D721Med (cell line): ENCODE results near the gene FAT1.

Source experiments
- DNase-seq: peaks from one replicate; pipeline ENCODE4 v3.0.0; 2011; ENCODE audit warnings: low spot score; ENCODE audit not compliant: insufficient read length
- FAIRE-seq: peaks from 2 replicates; lab custom pipeline; 2011; peaks lifted over from hg19 to GRCh38; lab: Jason Lieb, UNC
- TF ChIP-seq, protein P1 (sequence below): IDR thresholded peaks from 2 replicates; pipeline ENCODE4 v1.5.1; 2012; ENCODE audit warnings: mild to moderate bottlenecking, control low read depth; ENCODE audit not compliant: insufficient read depth; ENCODE audit errors: missing control alignments

FAT1 gene

DNA sequence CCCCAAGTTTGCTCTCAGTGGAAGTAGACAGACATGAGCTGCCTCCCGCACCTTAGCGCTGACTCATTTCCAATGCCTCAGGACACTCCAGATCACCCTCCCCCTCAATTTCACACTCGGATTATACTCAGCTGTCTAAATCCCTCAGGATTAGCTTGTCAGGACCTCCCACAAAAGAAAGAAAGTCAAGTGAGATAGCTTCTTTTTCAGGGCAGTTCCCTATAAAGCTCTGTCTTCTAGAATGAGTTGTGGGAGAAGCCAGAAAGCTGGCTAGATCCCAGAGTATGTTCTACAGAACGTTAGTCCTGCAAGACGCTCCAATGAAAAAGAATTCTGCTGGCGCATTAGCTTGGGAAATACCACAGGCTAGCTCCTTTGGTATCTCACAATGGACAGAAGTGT lies 117.1 kb downstream of the FAT1 start:
- no peak for FAIRE-seq

DNA sequence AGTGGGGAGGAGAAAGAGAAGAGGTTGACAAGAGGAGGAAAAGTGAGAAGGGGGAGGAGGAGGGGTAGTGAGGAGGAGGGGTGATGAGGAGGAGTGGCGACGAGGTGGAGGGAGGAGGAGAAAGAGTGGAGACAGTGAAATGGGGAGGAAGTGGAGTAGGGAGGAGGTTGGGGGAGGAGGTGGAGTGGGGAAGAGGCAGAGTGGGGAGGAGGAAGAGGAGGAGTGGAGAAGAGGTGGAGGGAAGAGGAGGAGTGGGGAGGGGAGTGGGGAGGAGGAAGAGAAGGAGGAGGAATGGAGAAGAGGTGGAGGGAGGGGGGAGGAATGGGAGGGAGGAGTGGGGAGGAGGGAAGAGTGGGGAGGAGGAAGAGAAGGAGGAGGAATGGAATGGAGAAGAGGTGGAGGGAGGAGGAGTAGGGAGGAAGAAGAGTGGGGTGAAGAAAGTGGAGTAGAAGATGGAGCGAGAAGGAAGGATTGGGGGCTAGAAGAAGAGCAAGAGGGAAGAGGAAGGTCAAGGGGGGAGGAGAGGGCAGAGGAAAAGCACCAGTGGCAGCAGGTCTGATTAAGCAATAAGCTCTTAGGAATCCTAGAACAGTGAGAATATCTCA lies 118.3 kb downstream of the FAT1 start:
- no peak for FAIRE-seq
- no peak for DNase-seq
- TF ChIP-seq, protein P1, sequence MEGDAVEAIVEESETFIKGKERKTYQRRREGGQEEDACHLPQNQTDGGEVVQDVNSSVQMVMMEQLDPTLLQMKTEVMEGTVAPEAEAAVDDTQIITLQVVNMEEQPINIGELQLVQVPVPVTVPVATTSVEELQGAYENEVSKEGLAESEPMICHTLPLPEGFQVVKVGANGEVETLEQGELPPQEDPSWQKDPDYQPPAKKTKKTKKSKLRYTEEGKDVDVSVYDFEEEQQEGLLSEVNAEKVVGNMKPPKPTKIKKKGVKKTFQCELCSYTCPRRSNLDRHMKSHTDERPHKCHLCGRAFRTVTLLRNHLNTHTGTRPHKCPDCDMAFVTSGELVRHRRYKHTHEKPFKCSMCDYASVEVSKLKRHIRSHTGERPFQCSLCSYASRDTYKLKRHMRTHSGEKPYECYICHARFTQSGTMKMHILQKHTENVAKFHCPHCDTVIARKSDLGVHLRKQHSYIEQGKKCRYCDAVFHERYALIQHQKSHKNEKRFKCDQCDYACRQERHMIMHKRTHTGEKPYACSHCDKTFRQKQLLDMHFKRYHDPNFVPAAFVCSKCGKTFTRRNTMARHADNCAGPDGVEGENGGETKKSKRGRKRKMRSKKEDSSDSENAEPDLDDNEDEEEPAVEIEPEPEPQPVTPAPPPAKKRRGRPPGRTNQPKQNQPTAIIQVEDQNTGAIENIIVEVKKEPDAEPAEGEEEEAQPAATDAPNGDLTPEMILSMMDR: no peak

More for the DNA sequence above, 117.1 kb downstream of the FAT1 start:
- no peak for DNase-seq
- TF ChIP-seq, protein P1: no peak

DNA sequence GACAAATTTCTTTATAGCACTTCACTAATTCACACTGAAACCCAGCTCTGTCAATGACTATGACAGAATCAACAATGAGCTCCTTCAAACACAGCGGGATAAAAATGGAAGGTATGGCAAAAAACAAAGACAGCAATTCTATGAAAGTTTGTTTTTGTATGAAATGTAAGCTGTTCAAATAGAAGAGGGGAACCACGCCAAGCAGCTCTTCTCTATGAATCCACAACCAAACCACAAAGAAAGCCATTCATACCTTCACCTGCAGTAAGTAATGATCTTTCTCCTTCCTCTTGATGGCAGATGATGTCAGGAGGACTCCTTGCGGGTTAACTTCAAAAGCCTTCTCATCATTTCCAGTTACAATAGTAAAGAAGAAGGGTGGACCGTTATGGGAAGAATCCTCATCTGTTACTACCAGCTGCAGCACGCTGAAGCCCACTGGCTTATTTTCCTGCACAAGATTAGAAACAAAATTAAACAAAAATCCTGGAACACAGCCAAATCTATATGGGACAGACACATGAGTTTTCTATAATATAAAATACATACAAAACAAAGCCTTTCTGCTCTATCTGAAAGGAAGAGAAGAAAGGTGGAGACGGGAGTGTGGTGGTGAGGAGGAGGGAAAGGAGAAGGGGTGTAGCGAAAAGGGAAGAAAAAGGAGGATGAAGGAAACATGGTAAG lies 119.4 kb downstream of the FAT1 start:
- FAIRE-seq: no peak
- no peak for DNase-seq
- TF ChIP-seq, protein P1: no peak

DNA sequence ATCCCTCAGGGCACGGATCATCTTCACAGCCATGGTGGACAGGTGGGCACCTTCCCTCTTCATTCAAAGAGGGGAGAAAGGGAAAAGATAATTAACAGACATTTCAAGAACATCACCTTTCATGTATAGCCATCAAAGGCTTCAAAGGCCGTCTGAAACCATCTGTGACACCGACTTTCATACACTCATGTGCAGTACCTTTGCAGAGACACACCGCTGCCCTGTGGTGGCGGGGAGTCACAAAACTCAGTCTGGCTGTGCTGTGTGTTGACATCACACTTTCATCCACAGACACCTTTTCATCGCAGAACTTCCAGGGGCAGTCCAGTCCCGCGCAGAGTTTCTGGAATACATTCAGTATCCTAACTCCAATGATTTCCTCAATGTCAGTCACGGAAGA lies 120.7 kb downstream of the FAT1 start:
- DNase-seq (no peak), FAIRE-seq (no peak)
- TF ChIP-seq, protein P1: no peak

DNA sequence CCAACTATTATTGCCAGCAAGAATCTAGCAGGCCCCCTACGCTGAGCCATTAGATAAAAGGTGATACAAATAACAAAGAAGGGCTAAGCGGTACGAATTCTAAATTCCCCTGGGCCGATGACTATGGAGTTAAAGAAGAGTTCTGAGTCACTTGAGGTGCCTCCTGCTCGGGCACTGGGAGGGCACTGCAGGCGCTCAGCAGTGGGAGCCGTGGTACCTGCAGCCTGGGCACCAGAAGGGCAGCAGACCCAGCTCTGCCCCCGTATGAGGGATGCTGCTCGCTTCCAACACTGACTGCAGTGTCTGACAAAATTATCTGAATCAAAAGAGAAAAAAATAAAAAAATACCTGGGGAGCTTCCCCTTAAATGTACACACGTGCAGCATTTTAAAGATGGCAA lies 124.2 kb downstream of the FAT1 start:
- DNase-seq (no peak), FAIRE-seq (no peak)
- TF ChIP-seq, protein P1: no peak

DNA sequence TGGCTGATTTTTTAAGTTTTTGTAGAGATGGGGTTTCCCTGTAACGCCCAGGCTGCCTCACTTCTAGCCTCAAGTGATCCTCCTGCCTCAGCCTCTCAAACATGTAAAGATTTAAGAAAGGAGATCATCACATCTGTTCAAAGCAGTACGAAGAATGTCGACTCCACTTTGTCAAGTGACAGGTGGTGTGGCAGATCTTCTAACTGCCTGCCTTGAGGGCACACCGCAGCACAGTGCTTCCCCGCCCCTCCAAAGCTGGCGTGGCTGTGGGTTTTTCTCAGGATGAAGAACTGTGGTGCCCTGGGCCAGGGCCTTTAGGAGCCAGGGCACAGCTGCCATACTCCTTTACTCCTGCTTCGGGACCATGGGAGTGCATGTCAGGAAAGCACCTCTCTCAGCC lies 125.0 kb downstream of the FAT1 start:
- DNase-seq: no peak
- TF ChIP-seq, protein P1: no peak
- no peak for FAIRE-seq

DNA sequence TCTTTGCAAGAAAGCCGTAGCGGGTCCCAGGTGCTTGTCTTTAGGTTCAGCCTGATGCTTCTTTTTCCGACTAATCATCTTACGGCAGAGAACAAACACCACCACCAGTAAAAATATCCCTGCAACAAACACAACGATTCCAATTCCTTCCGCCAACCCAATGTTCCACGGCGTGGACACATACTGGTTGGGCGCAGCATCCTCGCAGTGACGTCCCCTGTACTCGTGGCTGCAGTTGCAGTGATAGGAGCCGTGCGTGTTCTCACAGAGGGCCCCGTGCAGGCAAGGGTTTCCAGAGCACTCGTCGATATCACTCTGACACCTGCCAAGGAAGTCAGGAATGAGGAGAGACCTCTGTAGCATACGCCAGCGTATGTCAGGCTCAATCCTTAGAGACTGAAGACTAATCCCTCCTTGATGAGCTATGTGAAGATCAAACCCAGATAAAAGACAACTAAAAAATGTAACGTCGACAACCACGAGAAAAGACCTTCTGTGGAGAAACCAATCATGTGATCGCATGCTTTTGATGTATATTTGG lies 126.7 kb downstream of the FAT1 start:
- DNase-seq: no peak
- FAIRE-seq: no peak

More for the DNA sequence above, 126.7 kb downstream of the FAT1 start:
- TF ChIP-seq, protein P1: no peak
